Gastrocnemius medialis (tissue), 4 donors: ENCODE data around the gene GYG1. TPM values are rescaled to one million over a fixed set of nuclear protein-coding genes. Genes with fewer than 3 reads are reported as not detected.

ENCODE experiments used
- ATAC-seq, 2 donors: fragments of 150-250 bp; one replicate each; pipeline ENCODE4 v1.9.1; 2016
- DNase-seq, 2 donors: peaks; one replicate each; pipeline ENCODE4 v3.0.0-alpha.2; 2019
- H3K27ac ChIP-seq, 4 donors: fragments of 200-600 bp; sonication (generic); 1 replicate in 1 of 4; 2 replicates in 3 of 4; pipeline ENCODE4 v1.5.1; 2016 to 2018; ENCODE audit warnings: mild to moderate bottlenecking in 2 of 4, moderate library complexity in 1 of 4
- H3K27me3 ChIP-seq, 3 donors: fragments of 200-600 bp; sonication (generic) in 2 of 3; 1 replicate in 1 of 3; 2 replicates in 2 of 3; pipeline versions ENCODE4 v1.5.1 to v1.6.0; 2016 to 2019; ENCODE audit warnings: mild to moderate bottlenecking in 1 of 3, moderate library complexity in 1 of 3
- H3K36me3 ChIP-seq, 2 donors: fragments of 200-600 bp; sonication (generic) in 1 of 2; one replicate each; pipeline ENCODE4 v1.5.1; 2017 to 2018
- H3K4me1 ChIP-seq, 2 donors: fragments of 200-600 bp; sonication (generic) in 1 of 2; one replicate each; pipeline ENCODE4 v1.5.1; 2016 to 2017; ENCODE audit warnings: mild to moderate bottlenecking in 2 of 2
- H3K4me3 ChIP-seq, 4 donors: fragments of 200-600 bp; sonication (generic) in 3 of 4; 1 replicate in 1 of 4; 2 replicates in 3 of 4; pipeline ENCODE4 v1.5.1; 2016 to 2019; ENCODE audit warnings: mild to moderate bottlenecking in 2 of 4
- H3K9me3 ChIP-seq, 3 donors: fragments of 200-600 bp; sonication (generic) in 2 of 3; 1 replicate in 1 of 3; 2 replicates in 2 of 3; pipeline ENCODE4 v1.5.1; 2016 to 2019
- POLR2A ChIP-seq, 2 donors: fragments of 450-650 bp; IDR thresholded peaks; one replicate each; pipeline ENCODE4 v1.6.1; 2017; ENCODE audit warnings: antibody characterized with exemption in 2 of 2, mild to moderate bottlenecking in 2 of 2, moderate library complexity in 2 of 2
- in situ Hi-C, 4 donors: fragments of 200-750 bp; cut with MboI; loops; one replicate each; pipeline versions ENCODE4 v1.15.0 to v1.8.0; 2017; ENCODE audit warnings: low sequenced_read_pairs in 4 of 4
- intact Hi-C: fragments of 100-400 bp; cut with DNase I; formaldehyde crosslinking; loops from one replicate; pipeline ENCODE4 v1.15.1; 2023; ENCODE audit warnings: low total_unique reads
- total RNA-seq, 4 donors: library from RNA; depleted of rRNA; stranded (reverse); fragments of >200 nt; gene quantifications; one replicate each; pipeline versions ENCODE4 v1.1.0 to v1.2.3, GENCODE V29; 2016
- TF ChIP-seq, protein P1 (sequence below), 5 experiments: fragments of 450-650 bp in 3 of 5; fragments of 200-600 bp in 2 of 5; sonication (generic) in 2 of 5; IDR thresholded peaks in 4 of 5; conservative IDR thresholded peaks in 1 of 5; 1 replicate in 4 of 5; 2 replicates in 1 of 5; pipeline ENCODE4 v1.5.1; 2016 to 2019; ENCODE audit warnings: antibody characterized with exemption in 5 of 5, mild to moderate bottlenecking in 3 of 5, moderate library complexity in 3 of 5

The GYG1 gene
- total RNA-seq, 4 donors from 2014 or later: 298 to 526 (median 331) TPM

DNA sequence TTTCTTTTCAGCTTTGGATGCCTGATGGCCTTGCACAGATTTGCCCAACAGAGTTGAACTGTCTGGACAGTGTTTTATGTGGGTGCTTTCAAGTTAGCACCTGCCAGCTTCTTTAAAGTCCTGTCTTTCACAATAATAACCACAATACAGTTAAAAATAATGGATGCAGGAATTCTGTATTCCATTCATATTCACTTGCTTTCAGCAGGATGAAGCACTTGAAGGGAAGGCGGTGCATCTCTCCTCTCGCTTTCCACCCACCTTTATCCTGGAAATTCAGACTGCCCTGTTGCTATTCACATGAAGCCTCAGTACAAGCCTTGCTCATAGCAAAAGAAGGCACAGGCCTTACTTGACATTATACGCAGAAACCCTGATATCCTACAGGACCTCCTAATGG lies 26.5 kb upstream of the GYG1 start:
- Histone ChIP-seq H3K36me3 (no peaks in the 10 kb centered on the region), H3K27ac (no peak overlapping the region), H3K4me1 (peaks cover 0 to 11% of the 10 kb centered on the region in 2 donors), H3K9me3 (no peaks in the 10 kb centered on the region), H3K27me3 (no peaks in the 10 kb centered on the region), H3K4me3 (no peak overlapping the region)
- intact Hi-C loops (no loop called here), in situ Hi-C loops (loop anchor here in 3 of 4 donors (25.0 kb wide), 1 partner anchor 522 kb away; no protein-coding TSS in a partner anchor)
- no peak for DNase-seq
- TF ChIP-seq, protein P1, sequence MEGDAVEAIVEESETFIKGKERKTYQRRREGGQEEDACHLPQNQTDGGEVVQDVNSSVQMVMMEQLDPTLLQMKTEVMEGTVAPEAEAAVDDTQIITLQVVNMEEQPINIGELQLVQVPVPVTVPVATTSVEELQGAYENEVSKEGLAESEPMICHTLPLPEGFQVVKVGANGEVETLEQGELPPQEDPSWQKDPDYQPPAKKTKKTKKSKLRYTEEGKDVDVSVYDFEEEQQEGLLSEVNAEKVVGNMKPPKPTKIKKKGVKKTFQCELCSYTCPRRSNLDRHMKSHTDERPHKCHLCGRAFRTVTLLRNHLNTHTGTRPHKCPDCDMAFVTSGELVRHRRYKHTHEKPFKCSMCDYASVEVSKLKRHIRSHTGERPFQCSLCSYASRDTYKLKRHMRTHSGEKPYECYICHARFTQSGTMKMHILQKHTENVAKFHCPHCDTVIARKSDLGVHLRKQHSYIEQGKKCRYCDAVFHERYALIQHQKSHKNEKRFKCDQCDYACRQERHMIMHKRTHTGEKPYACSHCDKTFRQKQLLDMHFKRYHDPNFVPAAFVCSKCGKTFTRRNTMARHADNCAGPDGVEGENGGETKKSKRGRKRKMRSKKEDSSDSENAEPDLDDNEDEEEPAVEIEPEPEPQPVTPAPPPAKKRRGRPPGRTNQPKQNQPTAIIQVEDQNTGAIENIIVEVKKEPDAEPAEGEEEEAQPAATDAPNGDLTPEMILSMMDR (IDR thresholded peaks at IDR 0.05 in 4 of 5, conservative IDR thresholded peaks at IDR 0.05 in 1 of 5): no peak
- no peak for TF ChIP-seq POLR2A (IDR thresholded peaks at IDR 0.05)
- no peak for ATAC-seq

DNA sequence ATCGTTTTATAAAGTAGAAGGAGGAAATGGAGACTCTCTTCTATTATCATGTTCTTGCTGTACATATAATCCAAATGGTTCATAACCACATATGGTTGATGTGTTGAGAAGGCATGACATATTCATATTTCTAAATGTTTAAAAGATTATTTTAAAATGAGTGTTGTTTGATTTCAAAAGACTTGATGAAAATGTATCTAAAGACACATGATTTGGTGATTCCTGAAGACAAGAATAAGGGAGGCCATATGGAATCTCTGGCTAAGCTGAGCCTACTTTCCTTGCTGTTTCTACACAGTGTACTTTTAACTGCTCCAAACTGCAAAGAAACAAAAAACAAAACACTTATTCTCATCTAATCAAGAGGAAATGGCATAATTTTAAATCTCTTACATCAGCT lies 23.0 kb upstream of the GYG1 start:
- in situ Hi-C loops: loop anchor here in 3 of 4 donors (25.0 kb wide), 1 partner anchor 519 kb away; no protein-coding TSS in a partner anchor
- DNase-seq (no peak), ATAC-seq (no peak)
- Histone ChIP-seq H3K27ac (no peak overlapping the region), H3K9me3 (no peaks in the 10 kb centered on the region), H3K36me3 (no peaks in the 10 kb centered on the region), H3K27me3 (no peaks in the 10 kb centered on the region), H3K4me3 (no peak overlapping the region), H3K4me1 (no peaks in the 10 kb centered on the region)
- intact Hi-C loops: no loop called here
- TF ChIP-seq, protein P1 (IDR thresholded peaks at IDR 0.05 in 4 of 5, conservative IDR thresholded peaks at IDR 0.05 in 1 of 5): no peak
- no peak for TF ChIP-seq POLR2A (IDR thresholded peaks at IDR 0.05)

DNA sequence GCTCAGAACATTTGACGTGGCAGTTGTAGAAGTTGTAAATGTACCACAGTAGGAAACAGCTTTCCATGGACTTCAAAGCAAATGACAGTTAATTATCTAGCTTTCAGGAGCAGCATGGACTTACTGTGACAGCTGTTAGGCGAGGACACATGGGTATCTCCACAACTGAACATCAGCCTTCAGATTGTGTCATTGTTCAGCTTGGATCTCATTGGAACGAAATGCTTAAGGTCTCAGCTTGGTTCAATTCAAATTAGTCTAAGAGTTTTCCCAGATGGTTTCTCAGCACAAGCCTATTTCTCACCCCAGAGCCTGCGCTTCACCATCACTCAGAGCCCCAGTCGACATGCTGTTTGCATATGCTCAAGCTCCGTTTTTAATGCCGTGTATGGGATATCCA lies 21.1 kb upstream of the GYG1 start:
- Histone ChIP-seq H3K27me3 (no peaks in the 10 kb centered on the region), H3K4me1 (peaks cover 5 to 6% of the 10 kb centered on the region in 2 donors), H3K36me3 (no peaks in the 10 kb centered on the region), H3K4me3 (no peak overlapping the region), H3K9me3 (no peaks in the 10 kb centered on the region), H3K27ac (no peak overlapping the region)
- no peak for ATAC-seq
- intact Hi-C loops: no loop called here
- in situ Hi-C loops: loop anchor here in 3 of 4 donors (10.0 to 25.0 kb wide), 2 partner anchors 55 to 517 kb away; no protein-coding TSS in a partner anchor
- TF ChIP-seq, protein P1 (IDR thresholded peaks at IDR 0.05 in 4 of 5, conservative IDR thresholded peaks at IDR 0.05 in 1 of 5): no peak
- no peak for TF ChIP-seq POLR2A (IDR thresholded peaks at IDR 0.05)
- no peak for DNase-seq

DNA sequence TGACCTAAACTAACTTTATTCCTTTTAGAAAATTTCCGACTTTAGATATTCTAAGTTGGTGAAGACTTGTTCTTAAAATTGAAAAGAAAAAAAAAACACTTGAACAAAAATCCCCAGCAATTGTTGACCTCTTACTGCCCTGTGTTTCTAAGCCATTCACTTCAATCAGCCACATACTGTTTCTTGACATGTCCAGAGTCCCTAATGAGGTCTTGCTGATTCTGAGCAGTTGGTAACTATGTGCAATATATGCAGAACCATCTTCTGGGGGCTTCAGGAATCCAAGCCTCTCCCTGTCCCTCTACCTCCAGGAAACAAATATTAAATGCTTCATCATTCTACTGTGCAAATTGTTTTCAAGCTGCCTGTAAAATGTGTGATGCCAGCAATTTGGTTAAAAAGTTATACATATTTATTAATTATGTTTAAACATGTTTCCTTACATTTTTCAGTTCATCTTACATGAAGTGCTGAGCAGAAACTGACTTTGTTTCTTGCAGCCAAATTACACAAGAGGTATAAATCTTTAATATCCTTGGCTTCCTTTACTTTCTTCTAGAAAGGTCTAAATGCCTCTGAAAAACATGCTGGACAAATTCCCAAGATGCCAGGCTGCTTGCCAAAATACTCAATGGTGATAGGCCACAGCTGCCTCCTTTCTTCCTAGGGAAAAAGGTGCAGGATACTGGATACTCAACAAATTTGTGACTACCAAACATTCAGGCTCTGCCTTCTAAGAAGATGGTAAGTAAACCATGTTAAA lies 19.8 kb upstream of the GYG1 start:
- ATAC-seq: no peak
- H3K27ac ChIP-seq: no peak overlapping the region
- in situ Hi-C loops (loop anchor here in 3 of 4 donors (10.0 to 25.0 kb wide), 2 partner anchors 53 to 516 kb away; no protein-coding TSS in a partner anchor), intact Hi-C loops (no loop called here)
- H3K36me3 ChIP-seq: no peaks in the 10 kb centered on the region
- TF ChIP-seq, protein P1 (IDR thresholded peaks at IDR 0.05 in 4 of 5, conservative IDR thresholded peaks at IDR 0.05 in 1 of 5): no peak
- TF ChIP-seq POLR2A (IDR thresholded peaks at IDR 0.05): no peak
- H3K9me3 ChIP-seq: no peaks in the 10 kb centered on the region
- peaks cover 13 to 17% of the 10 kb centered on the region in 2 donors for H3K4me1 ChIP-seq
- DNase-seq: no peak
- no peak overlapping the region for H3K4me3 ChIP-seq
- no peaks in the 10 kb centered on the region for H3K27me3 ChIP-seq
